ENCODE results near the gene BABAM2.
A peak's percentile ranks its signal among the peaks of the same experiment; 100 is the strongest.

The BABAM2 gene

DNA sequence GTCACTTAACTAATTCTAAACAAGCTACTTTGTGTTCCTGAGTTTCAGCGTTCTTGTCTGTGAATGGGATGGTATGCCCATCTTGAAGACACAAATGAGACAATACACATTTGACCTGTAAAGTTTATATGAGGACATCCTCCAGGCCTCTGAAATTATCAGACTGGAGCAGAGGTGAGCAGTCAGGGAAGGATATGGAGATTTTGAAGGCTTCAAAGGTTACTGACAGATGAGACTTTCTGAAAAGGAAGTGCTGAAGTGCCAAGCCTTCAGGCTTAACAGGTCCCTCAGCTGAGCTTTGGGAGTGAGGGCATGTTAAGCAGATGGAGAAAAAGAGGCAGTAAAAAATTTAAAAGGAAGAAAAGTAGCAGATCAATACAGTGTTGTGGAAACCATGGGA, 391.2 kb downstream of the BABAM2 start:
- POLR2A ChIA-PET, result no interaction called here
- no peak overlapping the region for H3K4me3 ChIP-seq (ENCODE audit: low read depth, low read length)
- TF ChIP-seq, protein P1, sequence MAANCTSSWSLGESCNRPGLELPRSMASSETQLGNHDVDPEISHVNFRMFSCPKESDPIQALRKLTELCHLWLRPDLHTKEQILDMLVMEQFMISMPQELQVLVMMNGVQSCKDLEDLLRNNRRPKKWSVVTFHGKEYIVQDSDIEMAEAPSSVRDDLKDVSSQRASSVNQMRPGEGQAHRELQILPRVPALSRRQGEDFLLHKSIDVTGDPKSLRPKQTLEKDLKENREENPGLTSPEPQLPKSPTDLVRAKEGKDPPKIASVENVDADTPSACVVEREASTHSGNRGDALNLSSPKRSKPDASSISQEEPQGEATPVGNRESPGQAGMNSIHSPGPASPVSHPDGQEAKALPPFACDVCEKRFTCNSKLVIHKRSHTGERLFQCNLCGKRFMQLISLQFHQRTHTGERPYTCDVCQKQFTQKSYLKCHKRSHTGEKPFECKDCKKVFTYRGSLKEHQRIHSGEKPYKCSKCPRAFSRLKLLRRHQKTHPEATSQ (tag by site-specific recombination; IDR thresholded peaks at IDR 0.05), result no peak
- TF ChIP-seq ZEB2 (tag by site-specific recombination; IDR thresholded peaks at IDR 0.05), result no peak
- no peak for TF ChIP-seq ZNF529 (tag by site-specific recombination; IDR thresholded peaks at IDR 0.05; ENCODE audit: insufficient replicate concordance)
- TF ChIP-seq, protein P2, sequence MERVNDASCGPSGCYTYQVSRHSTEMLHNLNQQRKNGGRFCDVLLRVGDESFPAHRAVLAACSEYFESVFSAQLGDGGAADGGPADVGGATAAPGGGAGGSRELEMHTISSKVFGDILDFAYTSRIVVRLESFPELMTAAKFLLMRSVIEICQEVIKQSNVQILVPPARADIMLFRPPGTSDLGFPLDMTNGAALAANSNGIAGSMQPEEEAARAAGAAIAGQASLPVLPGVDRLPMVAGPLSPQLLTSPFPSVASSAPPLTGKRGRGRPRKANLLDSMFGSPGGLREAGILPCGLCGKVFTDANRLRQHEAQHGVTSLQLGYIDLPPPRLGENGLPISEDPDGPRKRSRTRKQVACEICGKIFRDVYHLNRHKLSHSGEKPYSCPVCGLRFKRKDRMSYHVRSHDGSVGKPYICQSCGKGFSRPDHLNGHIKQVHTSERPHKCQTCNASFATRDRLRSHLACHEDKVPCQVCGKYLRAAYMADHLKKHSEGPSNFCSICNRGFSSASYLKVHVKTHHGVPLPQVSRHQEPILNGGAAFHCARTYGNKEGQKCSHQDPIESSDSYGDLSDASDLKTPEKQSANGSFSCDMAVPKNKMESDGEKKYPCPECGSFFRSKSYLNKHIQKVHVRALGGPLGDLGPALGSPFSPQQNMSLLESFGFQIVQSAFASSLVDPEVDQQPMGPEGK (tag by site-specific recombination; IDR thresholded peaks at IDR 0.05), result no peak
- no peaks in the 10 kb centered on the region for H3K4me1 ChIP-seq (ENCODE audit: control insufficient read depth, insufficient read depth, low read length)
- CTCF ChIA-PET, result no interaction called here
- no peak overlapping the region for H3K27ac ChIP-seq (ENCODE audit: extremely low read depth, low read depth, low read length)
- H3K9me3 ChIP-seq (ENCODE audit: control insufficient read depth, insufficient read depth, low read depth, low read length), result no peaks in the 10 kb centered on the region
- no peaks in the 10 kb centered on the region for H3K36me3 ChIP-seq (ENCODE audit: control insufficient read depth in 2 of 2, insufficient read depth in 1 of 2, low read length in 2 of 2)

DNA sequence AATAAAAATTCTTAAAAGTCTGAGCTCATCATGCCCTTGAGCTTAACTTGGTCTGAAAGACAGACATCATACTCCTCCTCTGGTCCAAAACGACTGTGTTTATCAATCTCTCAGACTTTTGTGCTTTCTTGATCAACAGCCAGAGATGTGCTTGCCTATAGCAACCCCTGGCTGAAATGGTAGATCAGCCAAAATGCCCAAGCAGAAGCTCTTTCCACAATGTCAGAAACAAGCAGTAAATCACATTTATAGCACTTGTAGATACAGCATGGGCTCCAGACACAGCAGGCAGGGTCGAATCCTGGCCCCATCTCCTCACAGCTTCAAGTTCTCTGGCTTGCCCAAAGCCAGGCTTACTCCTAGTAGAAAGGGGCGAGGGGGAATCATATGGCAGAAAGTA, 391.7 kb downstream of the BABAM2 start:
- H3K4me1 ChIP-seq (ENCODE audit: control insufficient read depth, insufficient read depth, low read length), result no peaks in the 10 kb centered on the region
- H3K9me3 ChIP-seq (ENCODE audit: control insufficient read depth, insufficient read depth, low read depth, low read length), result no peaks in the 10 kb centered on the region
- no peak overlapping the region for H3K27ac ChIP-seq (ENCODE audit: extremely low read depth, low read depth, low read length)
- no peak overlapping the region for H3K4me3 ChIP-seq (ENCODE audit: low read depth, low read length)
- 0 out of 2 replicates have a peak, but pooled peaks have one; percentile 9 for TF ChIP-seq SCRT2 (tag by site-specific recombination; IDR thresholded peaks at IDR 0.05)
- TF ChIP-seq ZNF600 (tag by site-specific recombination; IDR thresholded peaks at IDR 0.05), result no peak
- H3K36me3 ChIP-seq (ENCODE audit: control insufficient read depth in 2 of 2, insufficient read depth in 1 of 2, low read length in 2 of 2), result no peaks in the 10 kb centered on the region
- POLR2A ChIA-PET, result no interaction called here
- CTCF ChIA-PET, result no interaction called here

DNA sequence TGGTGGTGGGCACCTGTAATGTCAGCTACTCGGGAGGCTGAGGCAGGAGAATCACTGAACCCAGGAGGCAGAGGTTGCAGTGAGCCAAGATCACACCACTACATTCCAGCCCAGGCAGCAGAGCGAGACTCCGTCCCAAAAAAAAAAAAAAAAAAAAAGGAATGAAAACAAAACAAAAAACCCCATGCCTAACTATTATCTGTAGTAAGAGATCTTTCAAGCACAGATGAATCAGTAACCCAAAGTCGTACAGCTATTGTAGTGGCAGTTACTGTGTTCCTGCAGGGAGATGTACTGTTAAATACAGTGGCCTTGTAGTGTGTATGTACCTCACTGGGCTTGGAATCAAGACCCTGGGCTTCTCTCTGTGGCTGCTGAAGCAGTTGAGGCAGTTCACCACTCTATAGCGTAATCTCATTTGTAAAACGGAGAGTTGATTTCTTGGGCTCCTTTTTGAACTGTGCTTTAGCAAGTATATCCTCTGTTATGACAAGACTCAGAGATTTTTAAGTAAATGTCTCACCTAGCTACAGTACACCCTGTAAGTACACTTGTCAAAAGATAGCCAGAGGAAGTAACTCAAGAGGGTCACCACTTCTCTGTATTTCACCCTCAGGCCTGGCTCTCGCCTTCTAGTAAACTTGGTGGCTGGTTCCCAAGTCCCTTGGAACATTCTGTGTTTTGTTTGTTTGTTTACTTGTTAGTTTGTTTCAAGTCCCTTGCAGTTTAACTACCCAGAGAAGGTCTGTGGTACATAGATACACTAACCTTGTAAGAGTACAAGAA, 392.5 kb downstream of the BABAM2 start:
- H3K36me3 ChIP-seq (ENCODE audit: control insufficient read depth in 2 of 2, insufficient read depth in 1 of 2, low read length in 2 of 2), result no peaks in the 10 kb centered on the region
- no peaks in the 10 kb centered on the region for H3K4me1 ChIP-seq (ENCODE audit: control insufficient read depth, insufficient read depth, low read length)
- CTCF ChIA-PET, result no interaction called here
- no peaks in the 10 kb centered on the region for H3K9me3 ChIP-seq (ENCODE audit: control insufficient read depth, insufficient read depth, low read depth, low read length)
- no peak overlapping the region for H3K4me3 ChIP-seq (ENCODE audit: low read depth, low read length)
- POLR2A ChIA-PET, result no interaction called here
- no peak overlapping the region for H3K27ac ChIP-seq (ENCODE audit: extremely low read depth, low read depth, low read length)
- TF ChIP-seq, protein P3, sequence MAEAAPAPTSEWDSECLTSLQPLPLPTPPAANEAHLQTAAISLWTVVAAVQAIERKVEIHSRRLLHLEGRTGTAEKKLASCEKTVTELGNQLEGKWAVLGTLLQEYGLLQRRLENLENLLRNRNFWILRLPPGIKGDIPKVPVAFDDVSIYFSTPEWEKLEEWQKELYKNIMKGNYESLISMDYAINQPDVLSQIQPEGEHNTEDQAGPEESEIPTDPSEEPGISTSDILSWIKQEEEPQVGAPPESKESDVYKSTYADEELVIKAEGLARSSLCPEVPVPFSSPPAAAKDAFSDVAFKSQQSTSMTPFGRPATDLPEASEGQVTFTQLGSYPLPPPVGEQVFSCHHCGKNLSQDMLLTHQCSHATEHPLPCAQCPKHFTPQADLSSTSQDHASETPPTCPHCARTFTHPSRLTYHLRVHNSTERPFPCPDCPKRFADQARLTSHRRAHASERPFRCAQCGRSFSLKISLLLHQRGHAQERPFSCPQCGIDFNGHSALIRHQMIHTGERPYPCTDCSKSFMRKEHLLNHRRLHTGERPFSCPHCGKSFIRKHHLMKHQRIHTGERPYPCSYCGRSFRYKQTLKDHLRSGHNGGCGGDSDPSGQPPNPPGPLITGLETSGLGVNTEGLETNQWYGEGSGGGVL (tag by site-specific recombination; IDR thresholded peaks at IDR 0.05), result no peak
- TF ChIP-seq, protein P4, sequence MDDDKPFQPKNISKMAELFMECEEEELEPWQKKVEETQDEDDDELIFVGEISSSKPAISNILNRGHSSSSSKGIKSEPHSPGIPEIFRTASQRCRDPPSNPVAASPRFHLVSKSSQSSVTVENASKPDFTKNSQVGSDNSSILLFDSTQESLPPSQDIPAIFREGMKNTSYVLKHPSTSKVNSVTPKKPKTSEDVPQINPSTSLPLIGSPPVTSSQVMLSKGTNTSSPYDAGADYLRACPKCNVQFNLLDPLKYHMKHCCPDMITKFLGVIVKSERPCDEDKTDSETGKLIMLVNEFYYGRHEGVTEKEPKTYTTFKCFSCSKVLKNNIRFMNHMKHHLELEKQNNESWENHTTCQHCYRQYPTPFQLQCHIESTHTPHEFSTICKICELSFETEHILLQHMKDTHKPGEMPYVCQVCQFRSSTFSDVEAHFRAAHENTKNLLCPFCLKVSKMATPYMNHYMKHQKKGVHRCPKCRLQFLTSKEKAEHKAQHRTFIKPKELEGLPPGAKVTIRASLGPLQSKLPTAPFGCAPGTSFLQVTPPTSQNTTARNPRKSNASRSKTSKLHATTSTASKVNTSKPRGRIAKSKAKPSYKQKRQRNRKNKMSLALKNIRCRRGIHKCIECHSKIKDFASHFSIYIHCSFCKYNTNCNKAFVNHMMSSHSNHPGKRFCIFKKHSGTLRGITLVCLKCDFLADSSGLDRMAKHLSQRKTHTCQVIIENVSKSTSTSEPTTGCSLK (tag by site-specific recombination; IDR thresholded peaks at IDR 0.05), result no peak
- no peak for TF ChIP-seq ZNF202 (tag by site-specific recombination; IDR thresholded peaks at IDR 0.05; ENCODE audit: borderline replicate concordance)
- TF ChIP-seq, protein P5, sequence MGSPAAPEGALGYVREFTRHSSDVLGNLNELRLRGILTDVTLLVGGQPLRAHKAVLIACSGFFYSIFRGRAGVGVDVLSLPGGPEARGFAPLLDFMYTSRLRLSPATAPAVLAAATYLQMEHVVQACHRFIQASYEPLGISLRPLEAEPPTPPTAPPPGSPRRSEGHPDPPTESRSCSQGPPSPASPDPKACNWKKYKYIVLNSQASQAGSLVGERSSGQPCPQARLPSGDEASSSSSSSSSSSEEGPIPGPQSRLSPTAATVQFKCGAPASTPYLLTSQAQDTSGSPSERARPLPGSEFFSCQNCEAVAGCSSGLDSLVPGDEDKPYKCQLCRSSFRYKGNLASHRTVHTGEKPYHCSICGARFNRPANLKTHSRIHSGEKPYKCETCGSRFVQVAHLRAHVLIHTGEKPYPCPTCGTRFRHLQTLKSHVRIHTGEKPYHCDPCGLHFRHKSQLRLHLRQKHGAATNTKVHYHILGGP (tag by site-specific recombination; IDR thresholded peaks at IDR 0.05), result no peak
- TF ChIP-seq, protein P6, sequence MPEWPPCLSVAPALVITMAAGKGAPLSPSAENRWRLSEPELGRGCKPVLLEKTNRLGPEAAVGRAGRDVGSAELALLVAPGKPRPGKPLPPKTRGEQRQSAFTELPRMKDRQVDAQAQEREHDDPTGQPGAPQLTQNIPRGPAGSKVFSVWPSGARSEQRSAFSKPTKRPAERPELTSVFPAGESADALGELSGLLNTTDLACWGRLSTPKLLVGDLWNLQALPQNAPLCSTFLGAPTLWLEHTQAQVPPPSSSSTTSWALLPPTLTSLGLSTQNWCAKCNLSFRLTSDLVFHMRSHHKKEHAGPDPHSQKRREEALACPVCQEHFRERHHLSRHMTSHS (tag by site-specific recombination; IDR thresholded peaks at IDR 0.05), result no peak
- TF ChIP-seq, protein P7, sequence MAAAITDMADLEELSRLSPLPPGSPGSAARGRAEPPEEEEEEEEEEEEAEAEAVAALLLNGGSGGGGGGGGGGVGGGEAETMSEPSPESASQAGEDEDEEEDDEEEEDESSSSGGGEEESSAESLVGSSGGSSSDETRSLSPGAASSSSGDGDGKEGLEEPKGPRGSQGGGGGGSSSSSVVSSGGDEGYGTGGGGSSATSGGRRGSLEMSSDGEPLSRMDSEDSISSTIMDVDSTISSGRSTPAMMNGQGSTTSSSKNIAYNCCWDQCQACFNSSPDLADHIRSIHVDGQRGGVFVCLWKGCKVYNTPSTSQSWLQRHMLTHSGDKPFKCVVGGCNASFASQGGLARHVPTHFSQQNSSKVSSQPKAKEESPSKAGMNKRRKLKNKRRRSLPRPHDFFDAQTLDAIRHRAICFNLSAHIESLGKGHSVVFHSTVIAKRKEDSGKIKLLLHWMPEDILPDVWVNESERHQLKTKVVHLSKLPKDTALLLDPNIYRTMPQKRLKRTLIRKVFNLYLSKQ (tag by site-specific recombination; IDR thresholded peaks at IDR 0.05; ENCODE audit: borderline replicate concordance), result no peak
- no peak for TF ChIP-seq ZBTB48 (tag by site-specific recombination; IDR thresholded peaks at IDR 0.05)
- no peak for TF ChIP-seq ZBTB21 (tag by site-specific recombination; IDR thresholded peaks at IDR 0.05)
- no peak for TF ChIP-seq ZNF621 (tag by site-specific recombination; IDR thresholded peaks at IDR 0.05)
- TF ChIP-seq ZFP37 (tag by site-specific recombination; IDR thresholded peaks at IDR 0.05), result no peak
- TF ChIP-seq TCF7L2 (IDR thresholded peaks at IDR 0.05; ENCODE audit: borderline replicate concordance, low read depth, low read length), result no peak
